GM12875 (cell line): ENCODE measurements around the gene FDX1.

Experiments
- H3K4me3 ChIP-seq: one replicate; pipeline ENCODE4 v1.5.1; 2011; ENCODE audit warnings: low read depth, low read length, control low read depth
- TF ChIP-seq, protein P1 (sequence below): IDR thresholded peaks from 2 replicates; pipeline ENCODE4 v1.5.1; 2011; ENCODE audit warnings: low read depth, mild to moderate bottlenecking, control low read depth, inconsistent platforms, low read length, moderate library complexity, borderline replicate concordance; ENCODE audit not compliant: insufficient read depth

The FDX1 gene

DNA sequence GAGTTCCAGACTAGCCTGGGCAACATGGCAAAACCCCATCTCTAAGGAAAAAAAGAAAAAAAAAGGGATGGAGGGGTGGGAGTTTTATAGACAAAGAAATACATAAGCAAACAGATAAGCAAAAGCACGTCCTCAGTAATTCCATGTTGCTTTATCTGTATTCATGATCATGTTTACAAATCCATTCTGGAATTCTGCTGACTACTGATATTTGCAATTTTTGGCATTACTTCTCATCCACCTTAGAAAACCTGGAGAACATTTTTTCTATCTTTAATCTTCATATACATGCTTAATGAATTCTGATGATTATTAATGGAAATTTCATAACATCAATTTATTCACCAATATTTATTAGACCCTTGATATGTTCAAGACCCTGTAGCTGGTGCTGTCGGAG lies 1.7 kb upstream of the FDX1 start:
- TF ChIP-seq, protein P1, sequence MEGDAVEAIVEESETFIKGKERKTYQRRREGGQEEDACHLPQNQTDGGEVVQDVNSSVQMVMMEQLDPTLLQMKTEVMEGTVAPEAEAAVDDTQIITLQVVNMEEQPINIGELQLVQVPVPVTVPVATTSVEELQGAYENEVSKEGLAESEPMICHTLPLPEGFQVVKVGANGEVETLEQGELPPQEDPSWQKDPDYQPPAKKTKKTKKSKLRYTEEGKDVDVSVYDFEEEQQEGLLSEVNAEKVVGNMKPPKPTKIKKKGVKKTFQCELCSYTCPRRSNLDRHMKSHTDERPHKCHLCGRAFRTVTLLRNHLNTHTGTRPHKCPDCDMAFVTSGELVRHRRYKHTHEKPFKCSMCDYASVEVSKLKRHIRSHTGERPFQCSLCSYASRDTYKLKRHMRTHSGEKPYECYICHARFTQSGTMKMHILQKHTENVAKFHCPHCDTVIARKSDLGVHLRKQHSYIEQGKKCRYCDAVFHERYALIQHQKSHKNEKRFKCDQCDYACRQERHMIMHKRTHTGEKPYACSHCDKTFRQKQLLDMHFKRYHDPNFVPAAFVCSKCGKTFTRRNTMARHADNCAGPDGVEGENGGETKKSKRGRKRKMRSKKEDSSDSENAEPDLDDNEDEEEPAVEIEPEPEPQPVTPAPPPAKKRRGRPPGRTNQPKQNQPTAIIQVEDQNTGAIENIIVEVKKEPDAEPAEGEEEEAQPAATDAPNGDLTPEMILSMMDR = no peak

DNA sequence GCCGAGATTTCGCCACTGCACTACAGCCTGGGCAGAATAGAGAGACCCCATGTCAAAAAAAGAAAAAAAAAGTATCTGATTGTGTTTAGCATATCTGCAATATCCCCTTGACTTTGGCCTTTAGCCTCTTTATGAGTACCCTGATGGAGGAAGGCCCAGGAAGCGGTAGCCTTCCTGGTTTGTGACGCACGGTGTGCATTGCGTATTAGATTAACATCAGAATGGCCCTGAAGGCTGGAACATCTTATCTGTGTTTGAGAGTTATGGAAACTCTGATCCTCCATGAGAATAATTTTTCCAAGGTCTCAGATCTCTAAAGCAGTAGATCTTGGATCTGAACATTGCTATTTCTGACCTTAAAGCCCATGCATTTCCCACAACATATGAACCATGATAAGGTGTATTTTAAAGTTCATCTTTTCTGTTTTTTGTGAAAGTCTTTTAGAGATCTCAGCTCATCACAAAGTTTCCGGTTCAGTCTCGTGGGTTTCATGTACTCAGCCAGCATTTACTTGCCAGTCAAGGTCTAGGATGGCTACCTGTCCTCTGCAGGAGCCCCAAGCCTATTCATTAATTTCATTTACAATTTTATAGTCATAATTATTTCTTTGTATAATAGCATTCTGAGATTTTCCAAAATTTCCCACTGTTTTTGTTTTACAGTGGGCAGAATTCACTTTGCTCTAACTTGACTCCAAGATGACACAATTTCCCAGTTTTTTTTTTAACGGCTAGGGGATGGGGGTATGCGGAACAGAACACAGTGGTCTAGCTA lies 605 bp upstream of the FDX1 start:
- peak overlapping the region; percentile 89 for H3K4me3 ChIP-seq
- TF ChIP-seq, protein P1 = no peak

More for the DNA sequence above, 1.7 kb upstream of the FDX1 start:
- no peak overlapping the region for H3K4me3 ChIP-seq

DNA sequence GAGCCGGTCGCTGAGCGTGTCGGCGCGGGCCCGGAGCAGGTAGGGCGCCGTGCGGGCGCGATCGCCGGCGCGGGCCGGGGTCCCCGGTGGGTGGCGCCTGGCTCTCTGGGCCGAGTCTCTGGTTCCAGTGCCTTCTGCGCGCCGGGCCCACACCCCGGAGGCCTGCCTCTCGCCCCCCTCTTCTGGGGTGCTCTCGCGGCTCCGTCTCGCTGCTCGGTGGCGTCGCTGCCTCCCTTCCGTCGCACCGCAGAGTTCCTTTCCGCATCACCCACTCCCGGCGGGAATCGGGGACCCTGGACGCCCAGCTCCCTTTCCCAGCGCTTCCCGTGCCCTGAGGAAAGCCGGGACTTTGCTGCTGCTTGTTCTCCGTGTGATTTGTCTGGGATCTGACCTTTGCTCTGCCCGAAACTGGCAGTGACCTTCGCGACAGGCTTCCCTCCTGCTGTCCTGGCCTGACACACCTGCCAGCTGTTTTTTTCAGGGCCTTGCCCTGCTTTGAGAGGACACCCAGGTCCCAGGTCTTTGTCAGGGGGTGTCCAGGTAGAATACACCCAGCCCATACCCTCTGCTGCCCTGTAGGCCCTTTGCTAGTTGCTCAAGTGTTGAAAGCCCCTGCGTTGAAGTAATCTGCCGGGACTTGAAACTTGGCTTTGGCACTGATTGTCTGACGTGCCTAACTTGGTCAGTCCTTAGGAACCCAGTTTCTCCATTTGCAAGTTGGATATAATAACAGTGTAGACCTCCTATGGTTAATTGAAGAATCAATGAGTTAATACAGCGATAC lies 711 bp downstream of the FDX1 start:
- peak overlapping the region; percentile 89 for H3K4me3 ChIP-seq
- TF ChIP-seq, protein P1 = no peak

DNA sequence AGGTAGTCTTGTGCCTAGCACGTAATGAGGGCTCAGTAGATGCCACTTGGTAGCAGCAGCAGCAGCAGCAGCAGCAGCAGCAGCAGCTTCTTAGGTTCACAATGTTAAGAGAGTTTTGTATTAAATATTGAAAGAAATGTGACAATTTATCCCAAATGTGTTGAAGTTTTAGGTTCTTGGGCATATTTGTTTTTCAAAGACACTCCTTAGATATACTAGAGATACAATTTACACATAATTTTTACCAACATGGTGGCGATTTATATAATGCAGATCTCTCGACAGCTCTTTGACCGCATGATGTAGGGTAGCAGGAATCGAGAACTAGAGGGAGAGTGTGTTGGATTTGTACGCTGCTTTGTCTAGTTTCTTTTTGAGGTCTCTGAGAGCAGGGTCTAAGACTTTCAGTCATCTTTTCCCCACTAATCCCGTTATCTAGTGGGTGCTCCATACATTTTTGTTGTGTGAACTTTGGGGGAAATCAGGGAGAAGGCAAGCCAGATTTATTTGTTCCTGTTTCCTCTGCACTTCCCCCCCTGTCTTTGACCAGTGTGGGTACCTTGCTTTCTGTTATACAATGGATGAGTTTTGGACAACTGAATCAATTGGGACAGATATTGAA lies 1.4 kb downstream of the FDX1 start:
- peak overlapping the region; percentile 89 for H3K4me3 ChIP-seq
- TF ChIP-seq, protein P1 = no peak

GRCh38 chr11:110431674-110432073 lies 1.9 kb downstream of the FDX1 start:
- TF ChIP-seq, protein P1 = no peak
- no peak overlapping the region for H3K4me3 ChIP-seq

- H3K4me3 ChIP-seq = no peak overlapping the region
- TF ChIP-seq, protein P1 = no peak
Measured at GRCh38 chr11:110432713-110433392, 3.1 kb downstream of the FDX1 start.
